Fibroblast of skin of right biceps (primary cell): ENCODE results near the gene LCN6.
"Not testable (repeated sequence)": the region's sequence is repeated elsewhere in the genome, so short reads cannot be mapped to it uniquely, and the experiment has no call there.

Source experiments
- DNase-seq: peaks from one replicate; pipeline ENCODE4 v3.0.0-alpha.2; 2013

Gene LCN6

DNA sequence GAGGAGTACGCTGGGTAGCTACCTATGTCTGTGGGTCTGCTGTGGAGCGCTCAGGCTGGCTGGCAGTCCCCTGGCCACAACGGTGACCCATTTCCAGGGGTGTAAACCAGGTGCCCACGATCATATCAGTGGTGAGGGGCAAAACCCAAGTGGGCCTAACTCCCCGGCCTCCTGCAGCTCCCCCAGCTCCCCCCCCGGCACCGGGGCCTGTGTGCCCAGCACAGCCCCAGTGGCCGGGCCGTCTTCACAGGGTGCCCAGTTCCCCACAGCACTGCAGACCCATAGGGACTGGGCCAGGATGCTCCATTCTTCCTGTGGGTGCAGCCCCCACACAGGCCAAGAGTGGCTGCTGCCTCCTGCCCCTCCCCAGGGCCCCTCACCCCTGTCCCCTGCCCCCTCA, 10.7 kb upstream of the LCN6 start:
- DNase-seq, result no peak

DNA sequence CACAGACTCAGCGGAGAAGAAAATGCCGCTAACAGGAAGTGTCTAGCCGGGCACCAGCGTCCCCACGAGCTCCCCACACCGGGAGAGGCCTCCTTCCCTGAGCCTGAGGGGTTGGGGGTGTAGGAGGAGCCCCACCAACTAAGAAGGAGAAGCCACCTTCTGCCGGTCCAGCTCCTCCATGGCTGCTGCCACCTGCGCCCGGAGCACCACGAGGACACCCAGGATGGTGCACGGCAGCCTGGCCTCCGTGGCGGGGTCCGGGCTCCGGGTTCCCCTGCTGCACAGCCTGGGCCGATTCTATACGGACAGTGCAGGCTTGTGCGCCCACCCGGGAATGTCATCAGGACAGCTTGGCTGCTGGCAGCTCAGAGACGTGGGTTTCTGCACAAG, 9.4 kb upstream of the LCN6 start:
- DNase-seq, result no peak

DNA sequence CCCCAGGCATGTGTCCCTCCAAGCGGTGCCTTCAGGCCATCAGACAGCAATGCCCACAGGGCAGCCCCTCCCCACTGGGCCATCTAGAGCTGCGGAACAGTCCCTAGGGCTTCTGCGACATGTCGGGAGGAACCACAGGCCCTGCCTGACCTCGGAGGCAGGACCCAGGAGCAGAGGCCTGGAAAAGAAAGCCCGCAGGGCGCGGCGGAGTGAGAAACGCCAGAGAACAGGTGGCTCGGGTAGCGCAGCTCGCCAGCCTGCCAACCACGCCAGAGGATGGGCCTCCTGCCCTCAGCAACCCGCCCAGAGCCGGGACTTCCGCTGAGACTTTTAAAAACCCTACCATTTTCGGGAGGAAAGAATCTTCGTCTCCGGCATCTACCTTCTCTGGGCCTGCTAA, 9.0 kb upstream of the LCN6 start:
- no peak for DNase-seq

DNA sequence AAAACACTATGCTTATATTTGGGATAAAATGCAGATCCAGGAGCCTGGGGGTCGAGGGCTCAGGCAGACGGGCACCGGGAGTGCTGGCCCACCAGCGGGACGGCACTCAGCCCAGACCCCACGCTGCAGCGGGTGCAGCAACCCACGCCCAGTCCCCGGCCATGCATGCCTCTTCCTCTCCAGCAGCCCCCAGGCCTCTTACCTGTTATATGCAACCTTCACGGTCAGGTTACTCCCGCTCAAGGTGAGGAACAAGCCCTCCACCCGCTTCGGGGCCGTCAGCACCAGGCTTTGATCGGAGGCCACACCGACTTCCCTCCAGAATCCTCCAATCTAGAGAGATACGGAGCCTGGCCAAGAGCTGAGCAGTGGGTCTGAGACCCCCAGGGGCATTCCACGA, 8.5 kb upstream of the LCN6 start:
- DNase-seq, result no peak

DNA sequence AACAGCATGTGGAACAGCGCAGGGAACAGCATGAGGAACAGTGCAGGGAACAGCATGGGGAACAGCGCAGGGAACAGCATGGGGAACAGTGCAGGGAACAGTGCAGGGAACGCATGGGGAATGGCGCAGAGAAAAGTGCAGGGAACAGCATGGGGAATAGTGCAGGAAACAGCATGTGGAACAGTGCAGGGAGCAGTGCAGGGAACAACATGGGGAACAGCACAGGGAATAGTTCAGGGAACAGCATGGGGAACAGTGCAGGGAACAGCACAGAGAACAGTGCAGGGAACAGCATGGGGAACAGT, 7.8 kb upstream of the LCN6 start:
- DNase-seq, result no peak

DNA sequence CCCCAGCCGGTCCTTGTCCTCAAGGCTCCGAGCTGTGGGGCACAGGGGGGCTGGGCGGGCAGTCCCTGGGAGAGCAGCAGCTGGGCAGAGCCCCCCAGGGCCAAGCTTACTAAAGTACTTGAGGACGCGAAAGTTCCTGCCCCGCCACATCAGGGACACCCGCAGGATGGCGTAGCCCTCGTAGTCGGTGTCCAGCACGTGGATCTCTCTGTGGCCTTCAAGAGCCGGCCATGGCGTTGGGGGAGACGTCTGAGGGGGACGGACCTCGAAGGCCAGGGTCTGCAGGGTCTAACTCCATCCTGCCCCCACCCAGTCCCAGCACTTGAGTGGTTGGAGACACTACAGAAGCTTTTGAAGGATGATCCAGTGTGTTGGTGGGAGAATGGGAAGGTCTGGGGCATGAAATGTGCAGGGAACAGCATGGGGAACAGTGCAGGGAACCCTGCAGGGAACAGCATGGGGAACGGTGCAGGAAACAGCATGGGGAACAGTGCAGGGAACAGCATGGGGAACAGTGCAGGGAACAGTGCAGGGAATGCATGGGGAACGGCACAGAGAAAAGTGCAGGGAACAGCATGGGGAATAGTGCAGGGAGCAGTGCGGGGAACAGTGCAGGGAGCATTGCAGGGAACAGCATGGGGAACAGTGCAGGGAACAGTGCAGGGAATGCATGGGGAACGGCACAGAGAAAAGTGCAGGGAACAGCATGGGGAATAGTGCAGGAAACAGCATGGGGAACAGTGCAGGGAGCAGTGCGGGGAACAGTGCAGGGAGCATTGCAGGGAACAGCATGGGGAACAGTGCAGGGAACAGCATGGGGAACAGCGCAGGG, 7.2 kb upstream of the LCN6 start:
- DNase-seq, result not testable (repeated sequence)

DNA sequence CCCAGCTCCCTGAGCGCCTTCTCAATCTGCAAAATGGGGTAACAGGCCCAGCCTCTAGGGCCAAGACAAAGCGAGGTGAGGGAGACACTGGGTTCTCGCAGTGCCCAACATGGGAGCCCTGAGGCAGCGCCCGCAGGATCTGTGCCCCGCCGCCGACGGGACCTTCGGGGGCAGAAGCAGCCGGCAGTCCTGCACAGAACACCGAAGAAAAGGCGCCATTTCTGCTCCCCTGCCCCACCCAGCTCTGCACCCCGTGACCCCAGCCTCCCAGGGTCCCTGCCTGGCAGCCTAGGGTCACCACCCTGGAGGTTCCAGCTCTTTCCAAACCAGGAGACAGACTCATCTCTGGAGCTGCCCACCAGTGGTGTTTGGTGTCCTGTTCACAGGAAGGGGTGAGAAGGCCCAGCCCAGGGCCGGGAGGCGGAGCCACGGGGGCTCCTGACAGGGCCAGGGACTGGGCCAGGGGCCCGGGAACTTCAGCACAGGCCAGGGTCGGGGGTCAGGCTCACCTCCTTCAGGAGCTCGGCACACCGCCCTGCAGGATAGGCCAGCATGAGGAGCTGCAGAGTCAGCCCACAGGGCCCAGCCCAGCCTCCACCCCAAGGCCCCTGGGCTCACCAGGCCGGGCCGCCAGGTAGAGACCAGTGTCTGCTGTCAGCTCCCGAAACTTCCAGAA, 6.4 kb upstream of the LCN6 start:
- DNase-seq, result no peak

DNA sequence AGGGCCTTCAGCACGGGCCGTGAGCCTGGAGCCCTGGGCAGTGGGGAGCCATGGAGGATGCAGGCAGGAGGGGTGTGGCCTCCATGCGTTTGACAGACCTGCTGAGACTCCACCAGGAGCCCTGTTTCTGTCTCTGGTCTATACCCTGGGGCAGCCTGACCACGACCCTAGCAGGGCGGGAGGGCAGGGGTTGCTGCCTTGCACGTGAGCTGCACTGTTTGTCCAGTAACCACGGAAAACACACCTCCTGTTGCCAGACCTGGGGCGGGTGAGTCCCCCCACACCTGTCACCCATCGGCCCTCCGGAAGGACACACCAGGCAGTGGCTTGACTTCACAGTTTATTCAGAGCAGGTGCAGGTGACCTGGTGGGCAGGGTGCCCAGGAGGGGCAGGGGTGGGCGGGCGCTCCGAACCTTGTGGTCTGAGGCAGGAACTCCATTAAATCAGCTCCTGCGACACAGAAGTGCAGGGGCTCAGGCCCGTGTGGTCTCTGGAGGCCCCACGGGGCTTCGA, 5.8 kb upstream of the LCN6 start:
- no peak for DNase-seq

DNA sequence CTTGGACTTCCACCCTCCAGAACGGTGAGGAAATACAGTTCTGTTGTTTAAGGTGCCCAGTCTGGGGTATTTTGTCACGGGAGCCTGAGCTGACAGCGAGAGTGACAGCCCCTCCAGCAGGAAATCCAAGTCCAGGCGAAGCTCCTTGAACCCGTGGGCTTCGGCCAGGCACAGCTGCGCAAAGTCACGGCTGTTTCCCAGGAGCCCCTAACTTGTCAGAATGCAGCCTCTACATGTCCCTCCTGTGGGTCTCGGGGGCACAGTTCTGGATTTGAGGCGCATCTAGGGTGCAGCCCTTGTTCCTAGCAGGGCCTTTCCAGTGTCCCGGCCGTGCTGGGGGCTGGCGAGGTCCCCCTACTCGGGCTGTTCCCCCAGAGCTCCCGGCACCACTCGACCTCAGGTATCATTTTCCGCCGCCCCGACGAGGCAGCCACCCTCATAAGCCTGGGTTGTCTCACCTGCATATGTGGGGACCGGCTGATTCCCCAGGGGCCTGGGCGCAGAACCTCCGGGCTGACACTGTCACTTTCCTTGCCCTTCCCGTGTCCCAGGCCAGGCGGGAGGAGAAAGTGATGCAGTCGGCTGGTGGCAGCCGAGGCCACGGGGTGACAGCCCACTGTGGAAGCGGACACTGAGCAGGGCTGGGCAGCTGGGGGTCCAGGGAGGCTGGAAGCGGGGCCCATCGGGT, 5.2 kb upstream of the LCN6 start:
- DNase-seq, result no peak

DNA sequence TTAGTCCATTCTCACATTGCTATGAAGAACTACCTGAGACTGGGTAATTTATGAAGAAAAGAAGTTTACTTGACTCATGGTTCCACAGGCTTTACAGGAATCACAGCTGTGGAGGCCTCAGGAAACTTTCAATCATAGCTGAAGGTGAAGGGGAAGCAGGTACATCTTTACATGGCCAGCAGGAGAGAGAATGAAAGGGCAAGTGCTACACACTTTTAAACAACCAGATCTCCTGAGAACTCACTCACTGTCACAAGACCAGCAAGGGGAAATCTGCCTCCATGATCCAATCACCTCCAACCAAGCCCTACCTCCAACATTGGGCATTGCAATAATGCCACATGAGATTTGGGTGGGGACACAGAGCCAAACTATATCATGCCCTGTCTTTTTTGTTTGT, 3.5 kb upstream of the LCN6 start:
- no peak for DNase-seq

DNA sequence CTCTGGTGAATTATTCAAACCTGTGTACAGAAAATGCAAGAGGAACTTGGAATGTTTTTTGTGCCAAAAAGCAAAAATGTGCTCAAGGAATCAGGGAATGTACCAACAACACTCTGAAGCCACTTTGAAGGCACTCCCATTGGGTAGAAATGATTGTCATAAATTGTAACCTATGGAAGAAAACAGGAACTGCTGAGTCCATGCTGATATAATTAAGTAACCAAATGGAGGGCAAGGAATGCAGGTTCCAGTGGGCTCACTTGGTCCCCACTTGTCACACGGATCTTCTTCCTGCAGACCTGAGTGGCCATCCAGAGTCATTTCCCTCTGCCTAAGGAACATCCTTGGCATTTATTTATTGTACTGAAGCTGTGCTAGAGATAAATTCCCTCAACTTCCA, 2.9 kb upstream of the LCN6 start:
- no peak for DNase-seq

DNA sequence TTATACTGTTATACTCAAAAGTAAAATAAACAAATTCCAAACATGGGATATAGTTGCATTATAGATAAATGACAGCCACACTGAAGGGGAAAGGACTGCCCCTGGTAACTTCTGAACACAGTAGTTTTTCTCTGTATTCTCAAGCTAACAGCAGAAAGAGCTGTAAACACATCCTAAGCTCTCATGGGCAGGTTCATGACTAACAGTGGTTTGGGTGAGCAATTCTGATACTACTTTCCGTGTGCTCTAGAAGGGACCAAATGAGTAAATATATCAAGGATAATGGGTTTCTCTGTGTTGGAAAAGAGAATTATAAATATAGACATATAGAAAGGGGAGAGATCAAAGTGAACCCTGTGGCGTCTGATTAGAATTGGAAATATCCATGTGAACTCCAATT, 2.2 kb upstream of the LCN6 start:
- peak; percentile 8 for DNase-seq

DNA sequence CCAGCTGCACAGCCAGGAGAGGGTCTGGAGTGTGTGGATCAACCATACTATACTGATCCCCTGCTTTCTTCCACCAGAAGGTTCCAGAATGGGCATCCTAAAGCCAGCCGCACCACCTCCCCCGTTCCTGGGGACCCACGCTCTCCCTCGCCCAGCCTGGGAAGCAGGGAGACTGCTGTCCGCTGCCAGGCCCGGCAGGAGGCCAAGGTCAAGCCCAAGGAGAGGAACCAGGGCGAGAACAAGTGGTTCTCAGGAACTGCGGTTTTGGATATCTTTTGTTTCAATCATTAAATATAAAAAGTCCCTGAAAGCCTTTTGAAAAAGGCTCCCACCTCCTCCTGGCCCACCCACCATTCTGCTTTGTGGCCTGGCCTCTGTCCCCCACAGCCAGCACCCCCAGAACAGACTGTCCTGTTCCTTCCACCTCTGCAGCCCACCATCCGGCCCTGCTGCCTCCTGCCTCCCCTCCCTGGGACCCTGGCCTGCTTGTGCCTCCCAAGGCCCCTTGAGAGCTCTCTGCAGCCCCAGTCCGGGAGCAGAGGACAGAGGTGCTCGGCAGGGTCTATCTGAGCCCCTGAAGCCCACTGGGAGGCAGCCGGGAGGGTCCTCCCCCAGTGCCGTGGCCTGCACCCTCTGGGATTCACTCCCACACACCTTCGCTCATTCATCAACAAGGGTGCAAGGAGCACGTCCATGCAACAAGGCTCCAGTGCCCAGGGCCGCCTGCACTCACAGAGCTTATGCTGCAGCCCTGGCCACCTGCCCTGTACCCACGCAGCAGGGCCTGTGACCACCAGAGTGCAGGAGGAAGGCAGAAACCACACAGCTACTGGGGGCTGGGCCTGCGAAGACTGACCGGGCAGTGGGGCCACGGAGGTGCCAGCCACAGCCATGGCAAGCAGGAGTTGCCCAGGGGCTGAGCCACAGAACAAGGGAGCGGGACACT, 614 bp upstream of the LCN6 start:
- no peak for DNase-seq

DNA sequence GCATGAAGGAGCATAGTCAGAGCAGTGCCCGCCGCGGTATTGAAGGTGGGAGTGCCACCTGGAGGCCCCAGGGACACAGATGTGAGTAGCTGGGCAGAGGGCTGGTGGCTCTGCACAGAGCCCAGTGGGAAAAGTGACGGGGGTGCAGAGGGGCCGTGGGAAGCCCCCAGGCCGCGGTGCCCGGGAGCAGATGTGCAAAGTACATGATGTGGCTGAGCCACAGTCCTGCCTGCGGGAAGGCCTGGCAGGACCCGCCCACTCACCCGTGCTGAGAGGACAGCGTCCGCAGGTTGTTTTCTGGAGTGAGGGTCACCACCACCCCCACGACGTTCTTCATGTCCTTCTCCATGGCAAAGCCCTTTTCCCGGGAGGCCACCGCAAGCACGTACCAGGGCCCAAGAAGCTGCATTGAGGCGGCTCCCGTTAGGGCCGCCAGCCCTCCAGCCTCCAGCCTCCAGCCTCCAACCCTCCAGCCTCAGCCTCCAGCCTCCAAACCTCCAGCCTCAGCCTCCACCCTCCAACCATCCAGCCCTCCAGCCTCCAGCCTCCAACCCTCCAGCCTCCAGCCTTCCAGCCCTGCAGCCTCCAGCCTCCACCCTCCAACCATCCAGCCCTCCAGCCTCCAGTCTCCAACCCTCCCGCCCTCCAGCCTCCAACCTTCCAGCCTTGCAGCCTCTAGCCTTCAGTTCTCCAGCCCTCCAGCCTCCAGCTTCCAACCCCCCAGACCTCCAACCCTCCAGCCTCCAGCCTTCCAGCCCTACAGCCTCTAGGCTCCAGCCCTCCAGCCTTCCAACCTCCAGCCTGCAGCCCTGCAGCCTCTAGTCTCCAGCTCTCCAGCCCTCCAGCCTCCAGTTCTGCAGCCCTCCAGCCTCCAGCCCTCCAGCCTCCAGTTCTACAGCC, 914 bp downstream of the LCN6 start:
- no peak for DNase-seq

DNA sequence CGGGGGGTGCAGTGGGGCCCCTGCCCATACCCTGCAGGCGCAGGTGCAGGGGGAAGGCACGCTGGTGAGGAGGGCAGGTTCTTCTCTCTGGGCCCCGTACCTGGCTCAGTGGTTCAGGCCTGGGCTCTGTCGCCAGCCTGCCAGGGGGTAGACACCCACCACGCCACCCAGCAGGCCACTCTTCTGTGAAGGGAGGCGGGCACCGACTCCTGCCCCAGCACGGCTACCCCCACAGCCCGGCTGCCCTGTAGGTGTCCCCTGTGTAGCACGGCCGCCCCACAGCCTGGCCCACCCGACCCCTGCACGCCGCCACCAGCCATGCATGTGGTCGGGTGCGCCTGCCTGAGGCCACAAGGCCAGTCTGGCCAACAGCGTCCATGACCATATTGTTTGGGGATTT, 1.7 kb downstream of the LCN6 start:
- no peak for DNase-seq

DNA sequence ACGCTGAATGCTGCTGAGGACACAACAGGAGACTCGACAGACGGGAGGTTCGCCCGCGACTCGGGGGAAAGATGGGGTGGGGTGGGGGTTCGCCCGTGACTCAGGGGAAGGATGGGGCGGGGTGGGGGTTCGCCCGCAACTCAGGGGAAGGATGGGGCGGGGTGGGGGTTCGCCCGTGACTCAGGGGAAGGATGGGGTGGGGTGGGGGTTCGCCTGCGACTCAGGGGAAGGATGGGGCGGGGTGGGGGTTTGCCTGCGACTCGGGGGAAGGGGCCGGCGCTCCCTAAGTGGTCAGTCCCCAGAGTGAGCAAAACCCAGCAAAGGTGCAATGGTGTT, 2.2 kb downstream of the LCN6 start:
- no peak for DNase-seq

DNA sequence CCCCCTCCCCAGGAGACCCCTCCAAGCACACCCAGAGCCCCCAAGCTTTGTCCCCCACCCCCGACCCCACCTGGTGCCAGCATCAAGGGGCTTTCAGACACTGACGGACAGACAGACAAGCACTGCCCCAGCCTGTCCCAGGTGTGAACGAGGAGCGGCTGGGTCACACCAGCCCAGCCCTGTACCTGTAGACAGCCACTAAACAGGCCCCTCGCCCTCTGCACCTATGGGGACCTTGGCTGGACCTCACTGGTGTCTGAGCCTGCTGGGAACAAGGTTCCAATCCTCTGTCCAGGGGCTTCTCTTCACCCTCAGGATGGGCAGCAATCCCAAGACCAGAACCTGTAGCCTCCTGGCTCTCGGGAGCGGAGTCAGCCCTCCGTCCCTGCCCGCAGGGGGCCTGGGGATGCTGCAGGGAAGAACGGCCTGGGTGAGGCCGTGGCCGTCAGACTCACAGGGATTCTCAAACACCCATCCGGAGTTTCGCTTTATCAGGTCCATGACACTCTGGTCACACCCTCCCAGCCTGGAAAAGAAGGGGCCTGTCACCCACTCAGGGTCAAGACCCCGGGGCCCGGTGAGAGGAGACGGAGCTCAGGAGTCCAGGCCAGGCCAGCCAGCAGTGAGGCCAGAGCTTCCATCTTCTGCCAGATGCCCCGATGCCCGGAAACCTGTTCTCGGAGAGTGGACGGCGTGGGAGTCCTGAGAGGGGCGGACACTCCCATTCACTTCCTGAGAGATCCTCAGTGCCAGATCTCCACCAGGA, 2.8 kb downstream of the LCN6 start:
- DNase-seq, result no peak

DNA sequence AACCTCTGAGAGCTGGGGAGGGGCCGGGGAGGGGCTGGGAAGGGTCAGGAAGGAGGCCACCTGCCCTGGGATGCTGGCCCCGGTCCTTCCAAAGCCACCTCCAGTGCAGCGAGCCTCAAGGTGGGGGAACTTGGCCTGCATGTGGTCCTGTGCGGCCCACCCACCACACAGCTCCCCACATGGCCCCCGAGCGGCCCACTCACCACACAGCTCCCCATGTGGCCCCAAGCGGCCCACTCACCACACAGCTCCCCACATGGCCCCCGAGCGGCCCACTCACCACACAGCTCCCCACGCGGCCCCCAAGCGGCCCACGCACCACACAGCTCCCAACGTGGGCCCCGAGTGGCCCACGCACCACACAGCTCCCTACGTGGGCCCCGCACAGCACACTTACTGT, 3.6 kb downstream of the LCN6 start:
- no peak for DNase-seq

DNA sequence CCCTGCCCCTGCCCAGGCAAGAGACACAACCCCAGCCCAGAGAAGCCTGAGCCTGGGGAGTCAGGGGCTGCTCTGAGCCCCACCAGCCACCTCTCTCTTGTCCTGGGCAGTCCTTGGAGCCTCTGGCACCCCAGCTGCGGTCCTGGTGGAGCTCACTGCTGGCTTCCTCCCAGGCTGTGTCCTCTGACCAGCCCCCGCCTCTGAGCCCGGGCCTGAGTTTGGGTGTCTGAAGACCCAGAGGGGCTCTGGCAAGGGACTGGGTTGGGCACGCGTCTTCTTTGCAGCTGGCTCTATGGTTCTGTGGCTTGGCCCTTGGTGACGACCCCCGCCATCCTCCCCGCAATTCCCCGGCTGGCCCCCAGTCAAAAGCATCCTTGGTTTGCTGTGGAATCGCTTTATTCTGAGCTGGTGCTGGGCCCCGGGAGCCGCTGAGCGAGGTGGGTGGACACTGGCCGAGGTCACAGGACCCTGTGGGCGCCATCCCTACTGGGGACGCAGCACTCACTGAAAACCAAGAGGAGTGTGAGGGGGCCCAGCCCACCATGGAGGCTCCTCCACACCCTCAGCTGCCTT, 4.6 kb downstream of the LCN6 start:
- no peak for DNase-seq

DNA sequence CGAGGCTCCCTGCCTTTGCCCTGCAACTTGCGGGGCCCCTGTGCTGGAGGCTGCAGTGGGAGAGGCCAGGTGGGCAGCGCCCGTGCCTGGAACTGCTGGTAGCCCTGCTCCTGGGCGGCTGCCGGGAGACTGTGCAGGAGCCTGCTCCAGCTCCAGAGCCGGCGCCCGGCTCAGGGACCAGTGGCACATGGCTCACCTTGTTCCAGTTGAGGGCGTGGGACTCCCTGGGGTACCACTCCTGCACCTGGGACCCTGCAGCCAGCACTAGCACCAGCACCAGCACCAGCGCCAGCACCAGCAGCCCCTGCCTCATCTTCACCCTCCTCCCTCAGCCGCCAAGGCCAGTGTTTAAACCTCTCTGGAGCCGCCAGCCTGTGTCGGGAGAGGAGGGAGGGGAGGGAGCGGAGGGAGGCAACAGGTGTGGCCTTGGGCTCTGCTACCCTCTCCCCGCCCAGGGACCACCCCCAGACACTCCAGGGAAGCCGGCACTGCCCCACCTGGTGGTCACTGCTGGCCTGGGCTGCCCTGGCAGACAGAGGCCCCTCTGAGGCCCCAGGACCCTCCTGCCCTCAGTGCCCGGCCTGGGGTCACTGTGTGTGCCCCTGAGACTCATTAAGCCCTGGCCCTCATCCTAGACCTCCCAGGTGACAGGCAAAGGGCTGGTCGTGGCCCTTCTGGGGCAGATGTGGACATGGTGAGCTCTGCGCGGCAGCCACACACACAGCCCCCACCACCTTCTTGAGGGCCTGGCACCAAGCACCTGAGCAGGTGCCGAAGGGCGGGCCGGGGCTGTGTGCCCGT, 5.5 kb downstream of the LCN6 start, which contains the start of gene LCN10:
TSS of gene LCN10 (minus strand) at position 350 of the 801 bp plus-strand sequence. CDS start at position 313, 37 bp downstream.
- DNase-seq, result no peak
